Hypothalamus (tissue), 51 donors: Measurements from ENCODE around the gene MYCT1.
"Not testable (repeated sequence)": the region's sequence is repeated elsewhere in the genome, so short reads cannot be mapped to it uniquely, and the experiment has no call there.

Source experiments
- DNase-seq, 51 donors: peaks; one replicate each; lab custom pipeline; 2025; lab: John Stamatoyannopoulos, UW

MYCT1 gene, protein sequence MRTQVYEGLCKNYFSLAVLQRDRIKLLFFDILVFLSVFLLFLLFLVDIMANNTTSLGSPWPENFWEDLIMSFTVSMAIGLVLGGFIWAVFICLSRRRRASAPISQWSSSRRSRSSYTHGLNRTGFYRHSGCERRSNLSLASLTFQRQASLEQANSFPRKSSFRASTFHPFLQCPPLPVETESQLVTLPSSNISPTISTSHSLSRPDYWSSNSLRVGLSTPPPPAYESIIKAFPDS

DNA sequence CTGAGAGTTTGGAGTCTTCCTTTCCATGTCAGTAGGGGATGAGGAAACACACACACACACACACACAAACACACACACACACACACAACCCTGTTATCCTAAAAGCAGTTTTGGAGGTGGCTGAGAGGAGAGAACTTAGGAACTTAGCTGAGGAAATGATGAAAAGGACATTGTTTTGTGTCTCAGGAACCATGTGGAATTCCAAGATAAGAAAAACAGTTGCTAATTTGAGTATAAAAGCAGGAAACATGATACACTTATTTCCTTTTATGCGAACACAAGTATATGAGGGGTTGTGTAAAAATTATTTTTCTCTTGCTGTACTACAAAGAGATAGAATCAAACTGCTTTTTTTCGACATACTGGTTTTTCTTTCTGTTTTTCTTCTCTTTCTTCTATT, at the start of gene MYCT1:
Gene MYCT1 (plus strand): TSS at position 264 of the 400 bp plus-strand sequence. CDS start 6 bp downstream, at position 270.
- no peak for DNase-seq

DNA sequence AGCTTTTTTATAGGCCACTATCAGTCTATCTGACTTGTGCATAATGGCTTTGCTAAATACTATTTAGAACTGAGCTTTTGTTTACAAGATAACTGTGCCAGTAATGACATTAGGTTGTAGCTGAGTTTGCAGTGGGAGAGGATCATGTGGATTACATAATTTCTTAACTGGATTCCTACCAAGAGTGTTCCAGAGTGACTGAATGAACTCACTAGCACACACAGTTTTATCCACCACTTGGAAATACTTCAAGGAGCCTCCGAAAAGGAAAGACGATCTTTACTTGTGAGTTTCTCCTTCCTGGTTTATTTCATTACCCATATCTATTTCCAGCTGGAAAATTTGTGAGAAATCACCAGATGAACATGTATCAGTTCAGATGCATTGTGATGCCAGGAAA, 49.6 kb upstream of the MYCT1 start:
- DNase-seq, result no peak

DNA sequence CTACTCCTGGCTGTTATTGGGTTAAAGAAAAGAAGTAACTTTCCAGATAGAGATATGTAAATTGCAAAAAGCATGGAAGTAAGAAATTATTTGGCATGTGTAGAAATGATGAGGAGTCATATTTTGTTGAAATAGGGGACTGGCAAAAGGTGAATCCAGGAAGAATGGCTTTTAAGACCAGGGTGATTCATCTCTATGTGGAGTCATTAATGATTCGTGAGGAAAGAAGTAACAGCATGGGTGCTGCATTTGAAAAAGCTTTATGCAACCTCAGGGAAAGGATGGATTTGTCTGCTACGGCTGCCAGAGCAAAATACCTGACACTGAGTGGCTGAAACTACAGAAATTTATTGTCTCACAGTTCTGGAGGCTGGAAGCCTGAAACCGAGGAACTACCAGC, 45.7 kb upstream of the MYCT1 start:
- DNase-seq, result no peak

DNA sequence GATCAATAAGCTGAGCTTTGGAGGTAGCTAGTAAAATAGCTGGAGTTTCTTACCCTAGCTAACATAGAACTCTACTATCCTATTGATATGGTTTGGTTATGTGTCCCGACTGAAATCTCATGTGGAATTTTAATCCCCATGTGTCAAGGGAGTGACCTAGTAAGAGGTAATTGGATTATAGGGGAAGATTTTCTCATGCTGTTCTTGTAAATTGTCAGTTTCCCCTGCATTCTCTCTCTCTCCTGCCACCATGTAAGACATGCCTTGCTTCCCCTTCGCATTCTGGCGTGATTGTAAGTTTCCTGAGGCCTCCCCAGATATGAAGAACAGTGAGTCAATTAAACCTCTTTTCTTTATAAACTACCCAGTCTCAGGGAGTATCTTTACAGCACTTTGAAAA, 35.9 kb upstream of the MYCT1 start:
- no peak for DNase-seq

DNA sequence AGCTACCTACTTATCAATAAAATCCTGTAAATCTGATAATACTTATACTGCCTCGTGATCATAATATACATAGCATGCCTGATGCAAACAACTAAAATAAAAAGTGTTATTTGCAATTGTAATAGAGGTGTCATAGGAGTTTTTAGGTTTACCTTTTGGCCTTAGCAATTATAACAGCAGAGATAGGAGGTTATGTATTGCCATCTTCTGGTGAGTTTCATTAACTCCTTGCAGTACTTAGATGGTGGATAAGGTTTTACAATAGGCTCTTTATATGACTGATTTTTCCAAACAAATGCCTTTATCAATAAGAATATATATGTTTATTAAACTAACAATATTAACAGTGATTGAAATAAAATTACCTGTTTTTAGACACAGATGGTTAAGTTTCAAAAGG, 27.8 kb upstream of the MYCT1 start:
- DNase-seq, result no peak

DNA sequence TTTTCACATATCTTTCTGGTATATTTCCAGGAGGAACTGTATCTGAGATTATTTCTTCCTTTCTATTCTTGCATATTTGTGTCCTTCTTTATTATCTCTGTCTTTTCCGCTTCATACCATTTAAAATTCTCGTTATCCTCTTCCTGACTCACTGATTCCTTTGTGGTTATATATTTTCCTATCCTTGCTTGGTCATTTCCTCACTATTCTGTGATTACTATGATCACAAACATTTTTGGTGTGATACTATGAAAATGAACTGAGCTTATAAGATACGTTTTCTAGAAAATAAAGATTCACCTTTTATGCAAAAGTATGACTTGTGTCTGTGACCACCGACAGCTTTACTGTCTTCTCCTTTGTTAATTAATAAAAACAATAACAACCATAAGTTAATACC, 26.5 kb upstream of the MYCT1 start:
- no peak for DNase-seq

DNA sequence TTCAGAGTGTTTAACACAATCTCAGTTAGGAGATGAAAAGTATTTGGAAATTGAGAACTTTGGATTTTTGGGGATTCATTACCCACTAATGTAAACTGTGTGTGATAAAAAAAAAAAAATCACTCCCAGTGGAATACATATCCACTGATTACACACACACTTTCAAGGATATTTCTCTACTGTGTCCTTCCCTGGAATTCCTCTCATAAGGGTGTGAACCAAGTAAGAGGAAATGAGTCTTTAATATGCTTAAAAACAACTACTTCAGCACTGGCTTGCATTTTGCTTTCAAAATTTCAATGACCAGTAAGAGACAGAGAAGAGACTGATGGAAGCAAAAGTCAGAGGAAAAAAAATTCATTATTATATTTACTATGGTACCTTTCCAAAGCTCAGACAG, 24.5 kb upstream of the MYCT1 start:
- no peak for DNase-seq

DNA sequence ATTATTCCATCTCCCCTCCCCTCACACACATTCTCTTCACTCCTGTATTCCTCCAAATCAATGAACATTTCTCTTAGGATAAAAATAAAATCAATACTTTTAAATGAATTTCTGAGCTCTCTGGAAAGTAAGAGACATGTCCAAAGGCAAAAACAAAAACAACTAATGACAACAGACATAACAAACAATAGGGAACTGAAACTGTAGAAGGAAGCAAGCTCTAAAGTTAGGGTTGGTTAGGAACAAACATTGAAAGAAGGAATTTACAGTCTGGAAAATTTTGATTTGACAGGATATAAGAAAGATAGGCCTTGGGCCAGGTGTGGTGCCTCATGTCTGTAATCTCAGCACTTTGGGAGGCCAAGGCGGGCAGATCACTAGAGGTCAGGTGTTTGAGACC, 17.5 kb upstream of the MYCT1 start:
- DNase-seq, result no peak

DNA sequence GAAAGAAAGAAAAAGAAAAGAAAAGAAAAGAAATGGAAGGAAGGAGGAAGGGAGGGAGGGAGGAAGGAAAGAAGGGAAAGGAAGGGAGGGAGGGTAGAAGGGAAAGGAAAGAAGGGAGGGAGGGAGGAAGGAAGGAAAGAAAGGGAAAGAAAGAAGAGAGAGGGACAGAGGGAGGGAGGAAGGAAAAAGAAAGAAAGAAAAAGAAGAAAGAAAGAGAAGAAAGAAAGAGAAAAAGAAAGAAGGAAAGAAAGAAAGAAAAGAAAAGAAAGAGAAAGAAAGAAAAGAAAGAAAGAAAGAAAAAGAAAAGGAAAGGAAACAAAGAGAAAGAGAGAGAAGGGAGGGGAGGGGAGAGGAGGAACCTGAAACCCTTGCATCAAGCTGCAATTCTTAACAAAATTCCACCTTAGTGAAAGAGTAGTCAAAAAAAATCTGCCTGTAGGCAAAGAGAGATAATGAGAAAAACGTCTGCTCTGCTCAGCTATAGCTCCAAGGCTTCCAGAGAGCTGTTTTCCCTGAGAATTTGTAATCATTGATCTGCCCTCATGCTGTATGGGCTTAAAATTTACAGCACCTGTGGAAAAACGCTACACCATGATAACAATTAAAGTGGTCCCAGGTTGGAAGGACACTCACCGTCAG, 16.7 kb upstream of the MYCT1 start:
- no peak for DNase-seq

DNA sequence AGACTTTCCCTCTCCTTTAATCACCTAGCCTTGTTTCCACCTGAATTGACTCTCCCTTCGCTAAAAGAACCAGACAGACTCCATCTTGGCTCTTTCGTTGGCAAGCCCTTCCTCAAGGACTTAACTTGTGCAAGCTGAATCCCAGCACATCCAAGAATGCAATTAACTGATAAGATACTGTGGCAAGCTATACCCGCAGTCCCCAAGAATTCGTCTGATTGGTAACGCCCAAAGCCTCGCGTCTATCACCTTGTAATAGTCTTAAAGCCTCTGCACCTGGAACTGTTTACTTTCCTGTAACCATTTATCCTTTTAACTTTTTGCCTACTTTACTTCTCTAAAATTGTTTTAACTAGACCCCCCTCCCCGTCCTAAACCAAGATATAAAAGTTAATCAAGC, 15.6 kb upstream of the MYCT1 start:
- DNase-seq, result no peak

DNA sequence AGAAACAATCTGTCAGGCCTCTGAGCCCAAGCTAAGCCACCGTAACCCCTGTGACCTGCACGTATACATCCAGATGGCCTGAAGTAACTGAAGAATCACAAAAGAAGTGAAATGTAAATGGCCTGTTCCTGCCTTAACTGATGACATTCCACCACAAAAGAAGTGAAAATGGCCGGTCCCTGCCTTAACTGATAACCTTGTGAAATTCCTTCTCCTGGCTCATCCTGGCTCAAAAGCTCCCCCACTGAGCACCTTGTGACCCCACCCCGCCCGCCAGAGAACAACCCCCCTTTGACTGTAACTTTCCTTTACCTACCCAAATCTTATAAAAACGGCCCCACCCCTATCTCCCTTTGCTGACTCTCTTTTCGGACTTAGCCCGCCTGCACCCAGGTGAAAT, 14.8 kb upstream of the MYCT1 start:
- not testable (repeated sequence) for DNase-seq

DNA sequence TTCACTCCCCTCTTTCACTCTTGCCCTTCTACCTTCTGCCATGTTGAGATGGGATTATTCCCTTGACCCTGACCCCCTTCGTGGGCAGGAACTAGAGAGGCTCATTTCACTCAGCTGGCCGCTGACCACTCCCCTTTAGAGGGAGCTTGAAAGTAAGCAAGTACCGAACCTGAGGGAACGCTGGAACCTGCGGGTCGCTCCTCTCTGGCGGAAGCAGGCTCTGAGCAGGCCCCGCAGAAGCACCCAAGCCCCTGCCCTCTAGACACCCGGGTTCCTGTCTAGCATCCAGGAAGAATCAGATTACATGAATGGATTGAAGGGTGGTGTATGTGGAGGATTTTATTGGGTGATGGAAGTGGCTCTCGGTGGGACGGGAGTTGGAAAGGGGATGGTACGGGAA, 11.9 kb upstream of the MYCT1 start:
- DNase-seq, result no peak

DNA sequence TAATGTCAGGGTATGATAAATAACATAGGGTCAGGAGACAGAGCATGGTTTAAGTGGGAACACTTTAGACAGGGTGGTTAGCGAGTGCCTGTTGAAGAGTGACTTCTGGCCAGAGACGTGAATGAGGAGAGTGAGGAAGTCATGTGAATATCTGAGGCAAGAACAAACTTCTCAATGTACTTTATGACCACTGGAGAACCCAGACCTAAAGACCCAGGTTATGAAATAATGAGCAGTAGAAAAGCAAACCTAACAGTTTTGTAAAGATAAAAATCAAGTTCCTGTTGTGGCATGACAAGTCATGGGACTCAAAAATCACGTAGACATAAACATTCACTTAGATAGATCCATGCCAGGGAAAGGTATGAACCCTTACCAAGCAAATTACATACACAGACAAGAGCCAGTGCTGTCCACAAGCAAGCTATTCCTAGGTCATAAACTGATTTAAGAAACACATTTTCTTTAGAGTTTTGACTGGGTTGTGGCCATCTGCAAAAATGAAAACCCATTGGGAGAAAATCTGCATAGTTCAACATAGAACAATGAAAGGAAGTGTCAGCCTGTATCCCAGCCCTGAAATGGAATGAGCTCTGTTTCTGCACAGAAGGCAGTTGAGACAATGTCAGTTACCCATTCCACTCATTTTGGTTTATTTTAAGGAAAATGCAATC, 2.2 kb upstream of the MYCT1 start:
- DNase-seq, result no peak

DNA sequence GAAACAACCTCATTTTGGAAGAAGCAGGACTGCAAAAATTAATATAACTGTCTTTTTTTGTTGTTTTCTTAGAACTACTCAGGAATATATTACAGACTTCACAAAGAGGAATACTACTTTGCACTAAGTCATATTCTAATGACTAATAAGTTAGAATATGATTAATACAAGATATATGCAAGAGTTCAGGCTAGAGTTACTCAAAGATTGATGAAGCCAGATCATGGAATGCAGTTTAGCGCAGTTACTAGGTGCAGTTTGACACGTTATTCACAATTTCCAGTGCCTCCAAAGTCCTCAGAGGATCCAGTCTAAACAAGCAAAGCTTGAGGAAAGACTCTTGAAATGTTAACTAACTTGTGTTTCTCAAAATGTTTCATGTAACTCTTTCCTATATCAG, 1.2 kb upstream of the MYCT1 start:
- no peak for DNase-seq

DNA sequence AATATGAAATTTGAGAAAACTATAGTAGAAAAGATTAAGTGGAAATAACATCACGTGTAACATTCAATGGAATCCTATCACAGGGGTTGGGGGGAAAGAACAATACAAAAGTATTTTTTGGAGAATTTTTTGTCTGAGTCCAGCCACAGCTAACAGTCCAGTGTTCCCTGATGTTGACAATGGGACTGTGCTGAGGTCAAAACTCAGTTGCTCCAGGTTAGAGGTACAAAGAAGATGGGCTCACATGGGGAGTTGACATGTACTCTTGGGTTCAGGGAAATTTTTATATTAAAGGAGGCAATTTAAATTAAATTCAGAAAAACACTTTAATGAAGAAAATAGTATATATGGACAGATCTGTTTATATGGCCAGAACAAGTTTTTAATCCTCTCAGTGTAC, 995 bp downstream of the MYCT1 start:
- no peak for DNase-seq

DNA sequence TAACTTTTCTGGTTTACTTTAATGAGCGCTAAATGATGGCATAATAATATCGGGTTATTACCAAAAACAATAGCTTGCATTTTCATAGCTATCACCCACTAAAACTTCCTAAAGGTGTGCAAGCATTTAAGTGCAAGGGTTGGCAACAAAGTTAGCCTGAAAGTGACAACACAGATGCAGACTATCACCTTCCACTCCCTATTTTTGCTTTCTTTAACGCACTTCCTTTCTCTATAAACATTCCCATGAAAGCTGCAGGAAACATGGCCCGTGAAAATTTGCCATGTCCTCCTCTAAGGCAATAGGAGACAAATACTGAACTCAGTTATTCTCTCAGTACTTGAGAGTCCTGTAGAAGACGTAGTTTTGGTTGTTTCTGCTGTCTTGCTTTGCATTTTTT, 2.7 kb downstream of the MYCT1 start:
- no peak for DNase-seq

DNA sequence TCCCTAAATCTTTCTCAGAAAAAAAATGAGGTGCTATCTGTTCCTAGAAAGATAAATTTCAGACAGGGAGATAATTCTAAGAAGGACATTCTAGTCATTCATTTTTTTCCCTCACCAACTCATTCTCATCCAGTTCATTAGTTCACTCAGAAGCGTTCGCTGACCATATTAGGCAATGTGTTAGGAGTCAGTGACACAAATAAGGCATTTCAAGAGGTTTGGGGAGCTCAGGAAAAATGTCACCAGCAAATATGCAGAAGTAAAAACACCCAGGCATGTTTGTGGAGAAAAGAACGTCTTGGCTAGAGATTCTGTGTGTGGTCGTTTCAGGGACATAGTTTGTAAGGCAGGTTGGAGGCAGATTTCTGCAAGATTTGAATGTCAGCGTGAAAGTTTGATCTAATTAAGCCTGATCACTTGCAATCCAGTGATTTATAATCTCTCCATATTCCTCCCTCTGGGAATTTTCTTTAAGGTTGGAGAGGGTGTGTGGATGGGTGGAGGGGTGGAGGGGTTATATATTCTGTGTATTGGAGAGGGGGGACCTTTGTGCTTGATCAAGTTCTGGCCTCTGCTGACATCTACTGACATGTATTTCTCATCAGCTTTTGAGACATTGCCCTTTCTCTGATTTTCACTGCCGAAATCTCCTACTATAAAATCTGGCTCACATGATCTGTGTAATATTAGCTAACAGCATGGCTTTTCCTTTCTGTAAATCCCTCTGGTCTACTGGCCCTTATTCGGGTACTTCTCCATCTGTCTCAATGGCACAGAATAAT, 3.6 kb downstream of the MYCT1 start:
- DNase-seq, result no peak

DNA sequence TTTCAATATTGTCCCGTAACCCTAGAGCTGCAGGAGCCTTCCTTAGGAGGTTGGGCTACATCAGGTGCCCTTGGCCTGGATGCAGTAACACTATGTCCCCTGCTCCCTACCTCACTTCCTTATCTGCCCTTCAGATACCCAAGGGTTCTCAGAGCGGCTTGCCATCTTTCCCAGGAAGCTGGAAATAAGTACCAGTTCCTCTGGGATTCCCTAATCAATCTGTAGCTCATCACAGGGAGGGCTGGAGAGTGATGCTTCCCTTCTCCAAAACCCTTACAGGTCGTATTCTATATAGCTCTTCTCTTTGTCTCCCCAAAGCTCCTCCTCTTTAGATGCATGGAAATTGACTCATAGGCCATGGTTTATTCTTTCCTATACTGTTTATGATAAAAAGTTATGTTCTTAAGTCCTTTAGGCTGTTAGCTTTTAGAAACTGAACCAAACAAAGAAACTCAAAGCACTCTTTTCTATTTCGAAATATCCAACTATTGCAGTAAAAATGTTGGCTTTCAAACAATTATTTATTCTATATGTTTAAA, 4.2 kb downstream of the MYCT1 start:
- DNase-seq, result no peak

DNA sequence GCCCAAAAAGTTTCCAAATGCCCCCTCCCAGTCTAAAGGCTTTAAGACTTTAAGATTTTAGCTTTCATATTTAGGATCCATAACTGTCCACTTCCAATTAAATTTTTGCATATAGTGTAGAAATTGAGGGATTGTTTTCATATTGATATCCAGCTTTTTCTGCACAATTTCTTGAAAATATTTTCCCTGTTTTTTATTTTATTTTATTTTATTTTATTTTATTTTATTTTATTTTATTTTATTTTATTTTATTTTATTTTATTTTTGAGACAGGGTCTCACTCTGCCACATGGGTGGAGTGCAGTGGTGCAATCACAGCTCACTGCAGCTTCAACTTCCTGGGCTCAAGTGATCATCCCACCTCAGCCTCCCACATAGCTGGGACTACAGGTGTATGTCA, 6.1 kb downstream of the MYCT1 start:
- not testable (repeated sequence) for DNase-seq

DNA sequence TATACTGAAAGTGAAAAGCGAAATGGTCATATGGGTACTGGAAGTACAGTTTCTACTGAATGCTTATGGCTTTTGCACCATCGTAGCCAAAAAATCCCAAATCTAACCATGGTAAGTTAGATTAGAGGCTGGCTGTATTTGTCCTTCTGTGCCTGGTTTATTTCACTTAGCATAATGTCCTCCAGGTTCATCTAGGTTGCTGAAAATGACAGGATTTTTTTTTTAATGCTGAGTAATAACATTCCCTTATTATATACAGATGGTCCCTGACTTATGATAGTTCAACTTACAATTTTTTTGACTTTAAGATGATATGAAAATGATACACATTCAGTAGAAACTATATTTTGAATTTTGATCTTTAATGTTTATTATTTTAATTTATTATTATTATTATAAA, 7.6 kb downstream of the MYCT1 start:
- DNase-seq, result no peak

DNA sequence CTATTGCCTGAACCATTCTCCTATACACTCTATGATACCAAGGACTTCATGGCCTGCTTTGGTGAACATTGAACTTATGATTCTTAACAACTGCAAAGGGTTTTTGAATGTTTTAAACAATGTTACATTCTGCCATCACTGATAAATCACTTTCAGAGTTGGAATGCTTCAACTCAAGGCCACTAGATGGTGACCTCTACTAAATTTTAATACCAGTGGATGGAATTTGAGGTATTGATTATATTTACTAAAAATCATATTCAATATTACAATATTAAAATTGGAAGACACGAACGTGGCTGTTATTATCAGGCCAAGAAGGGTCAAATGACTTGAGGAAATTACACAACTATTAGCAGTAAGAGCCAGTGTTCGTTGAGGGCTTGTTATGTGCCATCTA, 18.6 kb downstream of the MYCT1 start:
- DNase-seq, result no peak
